Rectal smooth muscle tissue (tissue), 1 donor: ENCODE measurements around the gene ST3GAL5.

Source experiments
- H3K27ac ChIP-seq: one replicate; pipeline ENCODE4 v1.7.0; 2013; ENCODE audit warnings: low read depth, low read length, inconsistent platforms
- H3K27me3 ChIP-seq: one replicate; pipeline ENCODE4 v1.7.0; 2013; ENCODE audit warnings: low read length; ENCODE audit not compliant: control insufficient read depth, insufficient read depth
- H3K36me3 ChIP-seq: one replicate; pipeline ENCODE4 v1.7.0; 2013; ENCODE audit warnings: low read length; ENCODE audit not compliant: control insufficient read depth, insufficient read depth
- H3K4me1 ChIP-seq: one replicate; pipeline ENCODE4 v1.7.0; 2013; ENCODE audit warnings: low read length; ENCODE audit not compliant: control insufficient read depth, insufficient read depth
- H3K4me3 ChIP-seq: one replicate; pipeline ENCODE4 v1.7.0; 2013; ENCODE audit warnings: low read length
- H3K9ac ChIP-seq: one replicate; pipeline ENCODE4 v1.7.0; 2013; ENCODE audit warnings: low read length

ST3GAL5 gene

DNA sequence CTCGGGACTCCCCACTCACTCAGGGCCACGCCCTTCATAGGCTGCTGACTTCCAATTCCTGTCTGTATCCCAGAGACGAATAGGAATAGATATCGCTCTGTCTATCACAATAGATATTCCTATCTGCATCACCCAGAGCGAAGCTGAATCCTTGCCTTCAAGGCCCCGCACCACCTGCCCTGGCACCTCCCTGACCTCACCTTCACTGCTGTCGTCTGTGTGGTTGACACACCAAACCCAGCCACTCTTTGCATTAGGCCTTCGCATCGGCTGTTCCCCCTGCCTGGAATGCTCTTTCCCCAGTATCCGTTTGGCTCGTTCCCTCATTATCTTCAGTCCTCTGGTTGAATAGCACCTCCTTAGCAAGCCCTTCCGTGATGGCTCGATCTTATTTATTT, 91.5 kb downstream of the ST3GAL5 start:
- no peak overlapping the region for H3K9ac ChIP-seq
- H3K27me3 ChIP-seq = no peaks in the 10 kb centered on the region
- no peaks in the 10 kb centered on the region for H3K36me3 ChIP-seq
- no peak overlapping the region for H3K4me3 ChIP-seq
- no peak overlapping the region for H3K27ac ChIP-seq
- H3K4me1 ChIP-seq = peaks cover 14% of the 10 kb centered on the region

DNA sequence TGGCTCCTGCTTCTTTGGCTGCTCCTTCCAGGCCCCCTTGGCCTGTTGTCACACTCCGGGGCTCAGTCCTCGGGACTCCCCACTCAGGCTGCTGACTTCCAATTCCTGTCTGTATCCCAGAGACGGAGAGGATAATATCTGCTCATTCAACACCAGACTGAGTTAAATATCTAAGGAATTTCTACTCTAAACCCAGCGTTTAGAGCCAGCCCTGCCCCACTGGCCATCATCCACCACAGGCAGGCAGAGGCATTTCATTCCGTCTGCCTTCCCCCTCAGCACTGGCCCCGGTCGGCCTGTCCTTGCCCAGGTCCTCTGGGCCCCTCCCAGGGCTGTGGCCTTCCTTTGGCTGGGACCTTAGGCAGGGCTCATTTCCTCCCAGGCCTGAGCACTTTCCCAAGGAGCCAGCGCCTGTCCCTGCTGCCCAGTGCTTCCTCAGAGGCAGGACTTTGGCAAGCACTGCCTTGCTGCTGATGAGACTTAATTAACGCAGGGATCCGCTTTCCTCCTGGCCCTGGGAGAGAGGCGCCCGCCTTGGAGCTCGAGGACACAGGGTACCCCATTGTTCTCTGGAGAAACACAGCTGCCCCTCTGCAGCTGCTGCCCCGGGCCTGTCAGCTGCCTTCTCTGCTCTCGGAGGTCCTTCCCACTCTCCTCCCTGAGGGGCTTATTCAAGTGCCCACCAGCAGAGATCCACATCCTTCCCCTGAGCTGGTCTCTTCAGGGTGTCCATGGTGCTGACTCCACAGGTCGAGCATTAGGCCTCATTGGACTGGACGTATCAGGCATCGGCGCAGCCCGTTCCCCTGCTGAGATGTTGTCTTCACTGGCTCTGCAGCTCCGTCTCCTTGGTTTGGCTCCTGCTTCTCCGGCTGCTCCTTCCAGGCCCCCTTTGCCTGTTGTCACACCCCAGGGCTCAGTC, 92.2 kb downstream of the ST3GAL5 start:
- no peak overlapping the region for H3K9ac ChIP-seq
- peaks cover 14% of the 10 kb centered on the region for H3K4me1 ChIP-seq
- H3K27me3 ChIP-seq = no peaks in the 10 kb centered on the region
- no peaks in the 10 kb centered on the region for H3K36me3 ChIP-seq
- H3K27ac ChIP-seq = peak overlapping the region; percentile 1
- no peak overlapping the region for H3K4me3 ChIP-seq

GRCh38 chr2:85796046-85796340, 92.8 kb downstream of the ST3GAL5 start:
- Histone ChIP-seq H3K36me3 (no peaks in the 10 kb centered on the region), H3K27ac (peak overlapping the region; percentile 1), H3K4me1 (peaks cover 14% of the 10 kb centered on the region), H3K4me3 (no peak overlapping the region), H3K27me3 (no peaks in the 10 kb centered on the region), H3K9ac (no peak overlapping the region)

DNA sequence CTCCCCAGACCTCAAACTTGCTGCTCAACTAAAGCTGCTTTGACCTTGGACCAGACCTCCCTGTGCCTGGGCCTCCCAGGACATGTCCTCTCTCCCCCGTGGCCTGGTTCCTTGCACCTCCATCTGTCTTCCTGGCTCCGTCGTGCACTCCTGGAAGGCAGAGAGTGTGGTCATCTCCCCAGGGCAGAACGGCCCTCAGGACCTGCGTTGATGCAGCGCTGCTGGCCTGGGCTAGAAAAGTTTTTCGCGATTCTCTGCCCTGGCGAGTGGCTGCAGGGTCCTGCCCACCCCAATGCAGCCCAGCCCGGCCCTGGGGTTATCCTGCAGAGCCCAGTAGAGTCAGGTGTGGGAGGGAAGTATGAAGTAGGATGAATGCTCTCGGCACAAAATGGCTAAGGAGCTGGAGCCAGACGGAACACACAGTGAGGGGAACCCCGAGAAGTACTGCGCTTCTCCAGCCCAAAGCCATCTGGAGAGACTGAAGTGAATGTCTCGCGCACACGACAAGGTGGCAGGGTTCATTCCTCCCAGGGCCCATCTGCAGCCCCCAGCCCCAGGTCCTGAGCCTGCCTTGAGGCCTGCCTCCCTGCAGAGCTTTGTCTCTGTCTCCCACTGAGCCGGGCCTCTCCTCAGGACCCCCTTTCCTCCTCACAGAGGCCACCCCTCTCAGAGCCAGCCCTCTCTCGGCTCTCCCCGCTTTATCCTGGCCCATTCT, 93.3 kb downstream of the ST3GAL5 start:
- Histone ChIP-seq H3K4me1 (peaks cover 14% of the 10 kb centered on the region), H3K27me3 (no peaks in the 10 kb centered on the region), H3K4me3 (no peak overlapping the region), H3K36me3 (no peaks in the 10 kb centered on the region), H3K27ac (no peak overlapping the region), H3K9ac (no peak overlapping the region)

DNA sequence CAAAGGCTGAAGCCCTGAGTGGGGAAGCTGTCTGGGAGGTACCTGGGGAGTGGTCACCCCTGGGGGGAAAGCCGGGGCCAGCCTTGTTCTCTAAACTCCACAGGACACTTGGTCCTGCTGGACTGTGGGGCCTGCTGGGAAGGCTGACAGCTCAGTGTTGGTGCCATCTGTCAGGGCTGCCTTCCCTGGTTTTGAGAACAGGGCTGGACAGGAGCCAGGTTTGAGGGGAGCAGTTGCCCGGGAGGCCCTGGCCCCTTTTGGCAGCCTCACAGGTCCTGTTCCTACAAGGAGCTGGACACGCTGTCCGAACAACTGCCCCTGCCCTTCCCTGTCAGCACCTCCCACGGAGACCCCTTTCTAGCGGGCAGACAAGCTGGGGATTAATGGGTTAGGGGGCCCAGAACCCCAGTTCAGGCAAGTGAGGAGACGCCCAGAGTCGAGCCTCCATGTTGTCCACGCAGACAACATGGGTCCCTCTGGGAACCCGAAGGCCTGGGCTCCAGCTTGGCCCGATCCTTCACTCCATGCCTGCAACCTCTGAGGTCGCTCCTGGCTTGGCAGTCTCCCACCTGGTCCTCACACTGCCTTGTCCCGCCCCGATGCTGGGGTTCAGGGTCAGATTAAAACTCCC, 94.2 kb downstream of the ST3GAL5 start:
- H3K9ac ChIP-seq = no peak overlapping the region
- H3K4me1 ChIP-seq = peaks cover 14% of the 10 kb centered on the region
- no peak overlapping the region for H3K27ac ChIP-seq

GRCh38 chr2:85794038-85794441, 94.8 kb downstream of the ST3GAL5 start:
- Histone ChIP-seq H3K9ac (no peak overlapping the region), H3K4me1 (peaks cover 14% of the 10 kb centered on the region), H3K4me3 (no peak overlapping the region), H3K36me3 (no peaks in the 10 kb centered on the region), H3K27me3 (no peaks in the 10 kb centered on the region), H3K27ac (no peak overlapping the region)

More for the DNA sequence above, 94.2 kb downstream of the ST3GAL5 start:
- Histone ChIP-seq H3K4me3 (no peak overlapping the region), H3K36me3 (no peaks in the 10 kb centered on the region), H3K27me3 (no peaks in the 10 kb centered on the region)

DNA sequence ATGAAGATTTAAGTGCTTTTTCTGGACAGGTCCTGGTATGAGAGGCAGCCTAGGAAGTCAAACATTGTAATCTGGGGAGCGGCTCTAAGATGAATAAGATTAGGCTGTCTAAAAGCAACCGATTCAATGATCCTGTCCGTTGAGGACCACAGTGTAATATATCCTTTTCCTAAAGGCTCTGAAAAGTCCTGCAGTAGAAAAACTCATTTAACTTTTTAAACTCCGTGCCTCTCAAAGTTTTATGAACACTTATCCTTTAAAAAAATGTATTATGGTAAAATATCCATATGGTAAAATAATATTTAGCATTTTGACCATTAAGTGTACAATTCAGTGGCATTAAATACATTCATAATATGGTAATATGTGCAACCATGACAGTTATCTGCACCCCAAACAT, 95.2 kb downstream of the ST3GAL5 start:
- no peaks in the 10 kb centered on the region for H3K27me3 ChIP-seq
- H3K27ac ChIP-seq = no peak overlapping the region
- H3K36me3 ChIP-seq = no peaks in the 10 kb centered on the region
- H3K4me1 ChIP-seq = peaks cover 14% of the 10 kb centered on the region
- H3K4me3 ChIP-seq = no peak overlapping the region
- H3K9ac ChIP-seq = no peak overlapping the region

- H3K27ac ChIP-seq = no peak overlapping the region
- H3K27me3 ChIP-seq = no peaks in the 10 kb centered on the region
- no peak overlapping the region for H3K9ac ChIP-seq
- no peaks in the 10 kb centered on the region for H3K36me3 ChIP-seq
- H3K4me3 ChIP-seq = no peak overlapping the region
- H3K4me1 ChIP-seq = peaks cover 14% of the 10 kb centered on the region
These were observed 95.9 kb downstream of the ST3GAL5 start for GRCh38 chr2:85792783-85793441.

DNA sequence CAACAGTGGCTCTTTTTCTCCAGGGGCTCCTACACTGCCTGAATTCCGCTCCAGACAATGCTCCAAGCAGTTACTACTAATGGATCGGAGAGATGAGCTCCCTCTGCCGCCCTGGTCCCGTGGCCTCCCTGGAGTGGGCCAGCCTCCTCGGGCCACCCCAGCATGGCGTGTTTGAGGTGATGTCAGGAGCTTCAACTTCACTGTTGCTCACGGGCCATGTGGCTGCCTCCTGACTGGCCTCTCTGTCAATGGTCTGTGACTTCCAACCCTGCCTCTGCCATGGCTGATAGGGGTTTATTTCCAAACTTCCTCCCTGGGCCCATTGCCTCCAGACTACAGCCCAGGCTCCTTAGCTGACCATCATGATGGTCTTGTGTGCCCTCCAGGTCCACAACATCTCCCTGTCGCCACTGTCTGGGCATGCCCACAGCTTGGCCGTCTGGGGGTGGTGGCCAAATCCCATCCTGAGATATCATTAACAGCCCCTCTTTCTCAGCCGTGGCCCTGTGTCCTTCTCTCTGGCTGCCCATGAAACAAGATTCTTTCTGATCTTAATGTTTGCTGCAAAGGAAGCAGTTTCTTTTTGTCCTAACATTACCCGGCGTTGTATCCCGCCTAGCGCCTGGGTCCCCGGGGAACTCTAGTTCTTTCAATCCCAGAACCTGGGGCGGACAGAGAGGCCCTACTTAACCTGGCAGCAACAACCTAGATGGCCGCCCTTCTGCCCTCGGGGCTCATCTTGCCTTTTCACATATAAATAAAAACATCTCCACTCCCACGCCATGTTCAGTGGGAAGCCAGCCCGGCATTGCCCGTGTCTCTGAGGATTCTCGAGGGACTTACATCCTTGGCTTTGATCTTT, 96.9 kb downstream of the ST3GAL5 start:
- no peaks in the 10 kb centered on the region for H3K36me3 ChIP-seq
- H3K27ac ChIP-seq = no peak overlapping the region
- H3K27me3 ChIP-seq = no peaks in the 10 kb centered on the region
- H3K4me1 ChIP-seq = peaks cover 13% of the 10 kb centered on the region
- H3K4me3 ChIP-seq = no peak overlapping the region
- no peak overlapping the region for H3K9ac ChIP-seq

- Histone ChIP-seq H3K9ac (no peak overlapping the region), H3K36me3 (no peaks in the 10 kb centered on the region), H3K27ac (no peak overlapping the region), H3K4me1 (peaks cover 8% of the 10 kb centered on the region), H3K4me3 (no peak overlapping the region), H3K27me3 (no peaks in the 10 kb centered on the region)
These were observed 98.1 kb downstream of the ST3GAL5 start for GRCh38 chr2:85790499-85791188.

- H3K36me3 ChIP-seq = no peaks in the 10 kb centered on the region
- no peaks in the 10 kb centered on the region for H3K27me3 ChIP-seq
- H3K9ac ChIP-seq = no peak overlapping the region
- H3K4me3 ChIP-seq = no peak overlapping the region
- peaks cover 13% of the 10 kb centered on the region for H3K4me1 ChIP-seq
- no peak overlapping the region for H3K27ac ChIP-seq
These were observed 98.8 kb downstream of the ST3GAL5 start for GRCh38 chr2:85790032-85790431.
